ENCODE results near the gene LTBP2.

The LTBP2 gene

GRCh38 chr14:74610866-74611649 lies 979 bp downstream of the LTBP2 start:
- no peak for DNase-seq

GRCh38 chr14:74610199-74610865 lies 1.7 kb downstream of the LTBP2 start:
- DNase-seq: no peak

- DNase-seq: no peak
Measured at GRCh38 chr14:74609721-74610120, 2.3 kb downstream of the LTBP2 start.

GRCh38 chr14:74608959-74609611 lies 3.0 kb downstream of the LTBP2 start:
- DNase-seq: peak; percentile 88

GRCh38 chr14:74606727-74607126 lies 5.3 kb downstream of the LTBP2 start:
- DNase-seq: no peak

GRCh38 chr14:74605531-74606223 lies 6.4 kb downstream of the LTBP2 start:
- no peak for DNase-seq

- no peak for DNase-seq
Measured at GRCh38 chr14:74604911-74605310, 7.1 kb downstream of the LTBP2 start.

GRCh38 chr14:74604157-74604556 lies 7.9 kb downstream of the LTBP2 start:
- no peak for DNase-seq

- DNase-seq: no peak
Measured at GRCh38 chr14:74601982-74602381, 10.1 kb downstream of the LTBP2 start.

- no peak for DNase-seq
Measured at GRCh38 chr14:74599946-74600345, 12.1 kb downstream of the LTBP2 start.

GRCh38 chr14:74599321-74599761 lies 12.7 kb downstream of the LTBP2 start:
- DNase-seq: no peak

- no peak for DNase-seq
Measured at GRCh38 chr14:74596741-74597450, 15.1 kb downstream of the LTBP2 start.

- DNase-seq: no peak
Measured at GRCh38 chr14:74595006-74595735, 16.9 kb downstream of the LTBP2 start.

- no peak for DNase-seq
Measured at GRCh38 chr14:74594606-74595005, 17.4 kb downstream of the LTBP2 start.

- no peak for DNase-seq
Measured at GRCh38 chr14:74594029-74594428, 18.0 kb downstream of the LTBP2 start.

- no peak for DNase-seq
Measured at GRCh38 chr14:74593241-74593953, 18.6 kb downstream of the LTBP2 start.

- no peak for DNase-seq
Measured at GRCh38 chr14:74592476-74593201, 19.4 kb downstream of the LTBP2 start.

- DNase-seq: no peak
Measured at GRCh38 chr14:74591899-74592298, 20.1 kb downstream of the LTBP2 start.

GRCh38 chr14:74591394-74591793 lies 20.6 kb downstream of the LTBP2 start:
- DNase-seq: no peak

GRCh38 chr14:74589291-74589879 lies 22.7 kb downstream of the LTBP2 start:
- no peak for DNase-seq

Data from CD4-positive, alpha-beta T cell treated with Interleukin-12 subunit alpha and Interleukin-12 subunit beta, for 1 hour (primary cell).